Left lung (tissue), 10 donors: ENCODE results near the gene TRAPPC1. TPM values are rescaled to one million over a fixed set of nuclear protein-coding genes. Genes with fewer than 3 reads are reported as not detected.

Source experiments
- ATAC-seq: fragments of 200-7000 bp; cut with Tn5 transposase; one replicate; pipeline ENCODE4 v1.9.1; 2020; ENCODE audit warnings: moderate library complexity
- DNase-seq, 4 donors: peaks; one replicate each; pipeline ENCODE4 v3.0.0-alpha.2; 2013 to 2020
- H3K27ac ChIP-seq, 2 donors: fragments of 200-600 bp; sonication (generic) in 1 of 2; one replicate each; pipeline versions ENCODE4 v1.5.0 to v1.8.0; 2020 to 2021
- H3K27me3 ChIP-seq, 2 donors: fragments of 200-600 bp; sonication (generic) in 1 of 2; one replicate each; pipeline versions ENCODE4 v1.5.0 to v1.8.0; 2020 to 2021
- H3K36me3 ChIP-seq, 2 donors: fragments of 200-600 bp; sonication (generic) in 1 of 2; one replicate each; pipeline versions ENCODE4 v1.5.0 to v1.8.0; 2020 to 2021
- H3K4me1 ChIP-seq, 2 donors: fragments of 200-600 bp; one replicate each; pipeline ENCODE4 v1.8.0; 2021
- H3K4me3 ChIP-seq, 2 donors: fragments of 200-600 bp; sonication (generic) in 1 of 2; one replicate each; pipeline versions ENCODE4 v1.5.0 to v1.8.0; 2020 to 2021; ENCODE audit warnings: mild to moderate bottlenecking in 1 of 2
- H3K9me3 ChIP-seq, 2 donors: fragments of 200-600 bp; sonication (generic) in 1 of 2; one replicate each; pipeline versions ENCODE4 v1.5.0 to v1.8.0; 2020 to 2021
- intact Hi-C, 2 donors: fragments of 100-400 bp; cut with DNase I; formaldehyde crosslinking; loops; one replicate each; pipeline versions ENCODE4 v1.11.2 to v1.14.2; 2022
- polyA plus RNA-seq, 6 donors: library from polyadenylated mRNA; unstranded; fragments of 120-200 nt; gene quantifications; one replicate each; pipeline ENCODE4 v1.2.1, GENCODE V29; 2013; ENCODE audit not compliant: insufficient read length in 6 of 6
- total RNA-seq, 2 donors: library from RNA; stranded (reverse); fragmentation: NEBNext Ultra II Directional; extraction: Animal tissue kit (Norgen Biotek cat#: 25700); gene quantifications; one replicate each; pipeline ENCODE4 v1.2.1, GENCODE V29; 2021
- TF ChIP-seq, protein P1 (sequence below), 2 donors: fragments of 200-600 bp; sonication (generic) in 1 of 2; IDR thresholded peaks; one replicate each; pipeline versions ENCODE4 v1.5.0 to v1.8.0; 2021; ENCODE audit warnings: antibody characterized with exemption in 2 of 2
- donor health status: DM: no; HTN: yes; CAD: no.
- donor health status: DM: no; HTN: no; CAD: no.

TRAPPC1 gene
- total and polyA plus RNA-seq, 8 donors, result 123 to 181 (median 140) TPM

DNA sequence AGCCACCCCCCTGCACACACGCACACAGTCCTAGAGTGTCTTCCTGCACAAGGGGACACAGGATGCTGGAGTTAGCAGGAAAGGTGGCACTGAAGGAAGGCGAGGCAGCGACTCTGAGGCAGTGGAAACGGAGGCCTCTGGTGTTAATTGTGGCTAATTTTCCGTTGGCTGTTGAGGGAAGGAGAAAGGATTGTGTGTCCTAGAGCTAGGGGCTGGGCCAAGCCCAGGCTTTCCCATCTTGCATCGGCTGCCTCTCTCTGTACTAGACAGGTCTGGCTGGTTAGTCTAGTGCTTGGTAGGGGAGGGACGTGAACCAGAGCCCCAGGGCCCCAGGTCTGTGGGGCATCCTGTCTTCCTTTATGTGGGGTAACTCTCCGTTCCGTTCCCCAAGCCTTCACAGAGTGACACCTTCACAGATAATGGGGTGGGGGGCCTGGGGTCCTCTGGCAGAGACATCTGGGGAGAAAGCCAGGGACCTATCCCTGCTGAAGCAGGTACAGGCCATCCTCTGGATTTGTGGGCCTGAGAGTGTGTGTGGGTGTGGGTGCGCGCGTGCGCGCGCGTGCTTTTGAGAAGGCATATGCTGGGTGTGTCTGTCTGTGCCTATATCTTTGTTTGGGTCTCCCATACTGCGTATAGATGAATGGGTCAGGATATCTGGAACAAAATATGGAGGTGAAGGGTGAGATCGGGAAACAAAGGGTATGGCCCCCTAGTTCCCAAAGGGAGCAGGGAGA, 43.4 kb downstream of the TRAPPC1 start, which contains the start of gene CHD3:
Gene CHD3, plus strand, starts transcription at position 606 of the 737 bp plus-strand sequence. CDS start 212 bp downstream, outside the sequence.
- TF ChIP-seq, protein P1, sequence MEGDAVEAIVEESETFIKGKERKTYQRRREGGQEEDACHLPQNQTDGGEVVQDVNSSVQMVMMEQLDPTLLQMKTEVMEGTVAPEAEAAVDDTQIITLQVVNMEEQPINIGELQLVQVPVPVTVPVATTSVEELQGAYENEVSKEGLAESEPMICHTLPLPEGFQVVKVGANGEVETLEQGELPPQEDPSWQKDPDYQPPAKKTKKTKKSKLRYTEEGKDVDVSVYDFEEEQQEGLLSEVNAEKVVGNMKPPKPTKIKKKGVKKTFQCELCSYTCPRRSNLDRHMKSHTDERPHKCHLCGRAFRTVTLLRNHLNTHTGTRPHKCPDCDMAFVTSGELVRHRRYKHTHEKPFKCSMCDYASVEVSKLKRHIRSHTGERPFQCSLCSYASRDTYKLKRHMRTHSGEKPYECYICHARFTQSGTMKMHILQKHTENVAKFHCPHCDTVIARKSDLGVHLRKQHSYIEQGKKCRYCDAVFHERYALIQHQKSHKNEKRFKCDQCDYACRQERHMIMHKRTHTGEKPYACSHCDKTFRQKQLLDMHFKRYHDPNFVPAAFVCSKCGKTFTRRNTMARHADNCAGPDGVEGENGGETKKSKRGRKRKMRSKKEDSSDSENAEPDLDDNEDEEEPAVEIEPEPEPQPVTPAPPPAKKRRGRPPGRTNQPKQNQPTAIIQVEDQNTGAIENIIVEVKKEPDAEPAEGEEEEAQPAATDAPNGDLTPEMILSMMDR (IDR thresholded peaks at IDR 0.05), result no peak
- Histone ChIP-seq H3K27me3 (no peaks in the 10 kb centered on the region), H3K36me3 (peaks cover 0 to 27% of the 10 kb centered on the region in 2 donors), H3K4me3 (peak within 1 kb of the TSS; percentile 24 to 89), H3K4me1 (peaks cover 24 to 59% of the 10 kb centered on the region in 2 donors), H3K27ac (peak within 1 kb of the TSS; percentile 91 to 97), H3K9me3 (no peaks in the 10 kb centered on the region)
- peak in 3 of 4 donors; percentile 41 to 72 (median 50) for DNase-seq
- intact Hi-C loops, result no loop called here
- ATAC-seq, result peak; percentile 57

DNA sequence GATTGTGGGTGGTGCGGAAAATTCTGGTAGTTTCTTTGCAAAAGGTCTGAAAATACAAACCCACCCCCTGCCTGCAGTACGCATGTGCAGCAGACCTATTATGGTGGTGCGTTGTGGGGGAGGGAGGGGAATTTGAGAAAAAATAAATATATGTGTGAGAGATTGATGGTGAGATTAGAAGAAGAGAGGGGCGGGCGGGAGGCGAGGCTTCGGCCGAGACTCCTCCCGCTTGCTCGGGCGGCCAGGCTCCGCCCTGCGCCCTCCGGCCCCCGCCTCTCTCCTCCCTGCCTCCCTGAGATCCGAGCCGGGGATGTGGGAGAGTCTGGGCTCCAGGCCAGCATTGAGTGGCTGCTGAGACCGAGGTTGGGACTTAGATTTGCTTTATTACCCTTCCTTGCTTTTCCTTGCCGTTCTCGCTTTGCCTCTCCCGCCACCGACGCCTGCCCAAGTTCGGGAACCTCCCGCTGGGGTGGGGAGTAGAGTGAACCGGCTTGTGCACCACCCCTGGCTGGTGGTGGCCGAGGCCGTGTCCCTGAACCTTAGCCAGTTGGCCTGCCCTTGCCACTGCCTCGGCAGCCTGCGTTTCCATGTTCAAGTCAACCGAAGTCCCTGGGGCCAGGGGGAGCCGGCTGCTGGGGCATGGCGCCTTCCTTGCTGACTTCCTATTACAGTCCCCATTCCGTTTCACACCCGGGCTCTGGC, 44.1 kb downstream of the TRAPPC1 start:
- peak overlapping the region; percentile 24 to 89 for H3K4me3 ChIP-seq
- peaks cover 0 to 20% of the 10 kb centered on the region in 2 donors for H3K36me3 ChIP-seq
- intact Hi-C loops, result no loop called here
- TF ChIP-seq, protein P1 (IDR thresholded peaks at IDR 0.05), result no peak
- peak; percentile 95 to 98 (median 97) for DNase-seq
- H3K9me3 ChIP-seq, result no peaks in the 10 kb centered on the region
- peaks cover 24 to 65% of the 10 kb centered on the region in 2 donors for H3K4me1 ChIP-seq
- H3K27me3 ChIP-seq, result no peaks in the 10 kb centered on the region
- peak; percentile 88 for ATAC-seq
- peak overlapping the region; percentile 91 to 97 for H3K27ac ChIP-seq

DNA sequence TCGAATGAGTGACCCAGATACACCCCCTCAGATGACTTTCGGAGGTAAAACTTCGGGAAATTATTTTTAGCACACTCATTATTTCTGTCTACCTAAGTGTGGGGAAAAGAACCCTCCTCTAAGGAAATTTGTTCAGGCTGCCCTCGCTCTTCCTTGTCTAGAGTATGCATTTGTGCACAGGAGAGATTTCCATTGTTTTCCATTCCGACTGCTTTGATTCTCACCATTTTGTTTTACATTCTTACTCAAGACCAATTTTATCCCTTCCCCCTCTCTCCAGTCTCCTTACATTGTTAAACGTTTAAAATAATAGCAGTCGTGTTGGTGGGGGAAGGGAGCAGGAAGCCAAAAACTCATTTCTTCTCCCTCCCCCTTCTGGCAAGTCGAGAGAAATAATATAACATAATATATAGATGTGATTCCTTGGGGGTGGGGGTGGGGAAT, 44.7 kb downstream of the TRAPPC1 start:
- Histone ChIP-seq H3K4me1 (peaks cover 24 to 70% of the 10 kb centered on the region in 2 donors), H3K4me3 (peak overlapping the region; percentile 78 to 89), H3K27me3 (no peaks in the 10 kb centered on the region), H3K9me3 (no peaks in the 10 kb centered on the region), H3K36me3 (peaks cover 0 to 16% of the 10 kb centered on the region in 2 donors), H3K27ac (peak overlapping the region; percentile 88 to 97)
- intact Hi-C loops, result no loop called here
- ATAC-seq, result no peak
- TF ChIP-seq, protein P1 (IDR thresholded peaks at IDR 0.05), result no peak
- DNase-seq, result no peak

DNA sequence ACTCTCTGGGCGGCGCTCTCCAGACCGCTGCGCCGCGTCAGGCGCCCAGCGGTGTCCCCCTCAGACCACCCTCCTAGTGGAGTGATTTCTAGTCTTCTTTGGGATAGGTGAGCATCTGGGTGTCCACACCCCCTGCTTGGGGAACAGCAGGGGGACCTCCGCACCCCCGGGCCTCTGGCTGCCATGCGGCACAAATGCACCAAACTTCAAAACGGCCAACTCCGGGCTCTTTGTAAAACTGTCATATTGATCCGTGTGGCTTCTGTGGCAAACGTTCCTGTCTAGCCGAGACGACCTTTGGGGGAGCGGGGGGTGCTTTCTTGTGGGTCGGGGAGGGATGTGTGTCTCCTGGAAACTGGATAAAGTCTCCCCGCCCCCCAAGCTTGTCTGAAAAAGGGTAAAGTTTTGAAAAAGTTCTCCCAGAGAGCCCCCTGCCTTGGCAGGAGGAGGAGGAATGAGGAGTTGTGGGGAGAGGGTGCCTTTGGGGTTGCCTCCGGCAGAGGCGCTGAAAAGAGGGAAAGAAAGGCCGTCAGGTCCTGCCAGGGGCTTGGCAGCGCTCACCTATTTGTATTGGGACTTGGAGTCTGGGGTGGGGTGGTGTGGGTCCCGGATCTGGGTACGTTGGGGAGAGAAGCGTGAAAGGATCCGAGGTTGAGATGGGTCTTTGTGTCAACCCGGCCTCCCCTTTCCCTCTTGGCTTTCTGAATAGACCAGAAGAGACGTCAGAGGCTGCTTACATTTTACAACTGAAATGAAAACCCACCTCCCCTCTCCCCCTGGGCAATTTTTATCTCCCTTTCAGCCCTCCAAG, 45.3 kb downstream of the TRAPPC1 start:
- peak; percentile 1 for ATAC-seq
- DNase-seq, result peak in 3 of 4 donors; percentile 48 to 59 (median 56)
- intact Hi-C loops, result no loop called here

More for the DNA sequence above, 45.3 kb downstream of the TRAPPC1 start:
- peaks cover 24 to 74% of the 10 kb centered on the region in 2 donors for H3K4me1 ChIP-seq
- no peaks in the 10 kb centered on the region for H3K27me3 ChIP-seq
- H3K9me3 ChIP-seq, result no peaks in the 10 kb centered on the region
- peak overlapping the region; percentile 78 to 89 for H3K4me3 ChIP-seq
- peak overlapping the region; percentile 88 to 97 for H3K27ac ChIP-seq
- peaks cover 0 to 10% of the 10 kb centered on the region in 2 donors for H3K36me3 ChIP-seq
- TF ChIP-seq, protein P1 (IDR thresholded peaks at IDR 0.05), result no peak
